AG04450 (cell line): Measurements from ENCODE around the gene ZNF141. TPM values are rescaled to one million over a fixed set of nuclear protein-coding genes. Genes with fewer than 3 reads are reported as not detected.
"Not testable (repeated sequence)": the region's sequence is repeated elsewhere in the genome, so short reads cannot be mapped to it uniquely, and the experiment has no call there.

Experiments used
- CTCF ChIA-PET: fragments of 300-600, 350-600 bp; formaldehyde crosslinking; extraction: SDS; loops from one replicate; lab custom pipeline; 2022; ENCODE audit warnings: antibody characterized with exemption, inconsistent platforms; lab: Charles Lee
- POLR2A ChIA-PET: fragments of 350-600 bp; formaldehyde crosslinking; extraction: SDS; loops from one replicate; lab custom pipeline; 2021; ENCODE audit warnings: antibody characterized with exemption, inconsistent platforms; lab: Yijun Ruan, JAX
- DNase-seq: peaks from one replicate; pipeline ENCODE4 v3.0.0-alpha.2; 2011; ENCODE audit warnings: low read depth, low spot score
- H3K27ac ChIP-seq: one replicate; pipeline ENCODE4 v1.5.1; 2012; ENCODE audit warnings: low read depth, low read length, control low read depth
- H3K27me3 ChIP-seq: one replicate; pipeline ENCODE4 v1.6.0; 2012; ENCODE audit warnings: low read length; ENCODE audit not compliant: control insufficient read depth, insufficient read depth
- H3K4me3 ChIP-seq: 2 replicates; pipeline ENCODE4 v1.5.1; 2011; ENCODE audit warnings: mild to moderate bottlenecking, low read depth, low read length, control low read depth
- H3K9me3 ChIP-seq: 2 replicates; pipeline ENCODE4 v1.5.1; 2012; ENCODE audit warnings: low read length; ENCODE audit not compliant: control insufficient read depth, insufficient read depth
- CTCF ChIP-seq: IDR thresholded peaks from 2 replicates; pipeline ENCODE4 v1.5.1; 2011; ENCODE audit warnings: low read depth, low read length, control low read depth, inconsistent platforms
- polyA plus RNA-seq: library from polyadenylated mRNA; depleted of rRNA; stranded (reverse); fragments of >200 nt; gene quantifications from 2 replicates; pipeline ENCODE4 v1.2.3, GENCODE V29; 2011; rRNA removed
- small RNA-seq: library from RNA; depleted of rRNA; stranded (forward); fragments of <200 nt; gene quantifications from one replicate; pipeline ENCODE3, GENCODE V24; 2012; ENCODE audit warnings: low read depth; ENCODE audit not compliant: insufficient read length

Gene ZNF141
- polyA plus RNA-seq, 1 experiment, result 4.7 TPM

GRCh38 chr4:385934-386707, 48.5 kb downstream of the ZNF141 start:
- POLR2A ChIA-PET, result no interaction called here
- Histone ChIP-seq H3K4me3 (0 out of 2 replicates have a peak overlapping the region, but pooled peaks have one; percentile 10), H3K27ac (no peak overlapping the region), H3K9me3 (peaks cover 64% of the 10 kb centered on the region), H3K27me3 (no peaks in the 10 kb centered on the region)
- TF ChIP-seq CTCF, result no peak
- CTCF ChIA-PET, result no interaction called here
- DNase-seq, result no peak

GRCh38 chr4:386708-387105, 49.1 kb downstream of the ZNF141 start:
- TF ChIP-seq CTCF, result no peak
- no peak for DNase-seq
- peaks cover 61% of the 10 kb centered on the region for H3K9me3 ChIP-seq
- no peaks in the 10 kb centered on the region for H3K27me3 ChIP-seq
- POLR2A ChIA-PET, result no interaction called here
- CTCF ChIA-PET, result no interaction called here
- 0 out of 2 replicates have a peak overlapping the region, but pooled peaks have one; percentile 10 for H3K4me3 ChIP-seq
- no peak overlapping the region for H3K27ac ChIP-seq

- CTCF ChIA-PET, result no interaction called here
Measured at GRCh38 chr4:404006-404405, 66.4 kb downstream of the ZNF141 start.

GRCh38 chr4:408321-408720, 70.7 kb downstream of the ZNF141 start:
- H3K27me3 ChIP-seq, H3K4me3 ChIP-seq, H3K27ac ChIP-seq, CTCF ChIA-PET, DNase-seq, POLR2A ChIA-PET: not testable (repeated sequence)
- H3K9me3 ChIP-seq, result peaks cover 72% of the 10 kb centered on the region

More at GRCh38 chr4:404006-404405, 66.4 kb downstream of the ZNF141 start:
- no peaks in the 10 kb centered on the region for H3K27me3 ChIP-seq
- POLR2A ChIA-PET, result no interaction called here
- no peak for TF ChIP-seq CTCF
- DNase-seq, result no peak
- peaks cover 61% of the 10 kb centered on the region for H3K9me3 ChIP-seq
- no peak overlapping the region for H3K27ac ChIP-seq
- no peak overlapping the region for H3K4me3 ChIP-seq

GRCh38 chr4:422587-422986, 85.0 kb downstream of the ZNF141 start:
- H3K9me3 ChIP-seq, result peaks cover 54% of the 10 kb centered on the region
- no peak for TF ChIP-seq CTCF
- ChIA-PET POLR2A (no interaction called here), CTCF (no interaction called here)
- no peak for DNase-seq
- no peak overlapping the region for H3K27ac ChIP-seq
- H3K27me3 ChIP-seq, result no peaks in the 10 kb centered on the region
- H3K4me3 ChIP-seq, result no peak overlapping the region

Small RNAs within 50 kb of the gene (small RNA-seq; reads per million reads assigned to genes)
- gene AC079140.2 (not detected), gene MIR571 (not detected), gene ZNF519P4 (not detected)

Other genes starting within 250 kb of the ZNF141 start
- 2.1 and 2.6 TPM in 2 replicates for gene ZNF718, start 213.3 kb upstream of the ZNF141 start, polyA plus RNA-seq
- gene ZNF732, start 32.3 kb upstream of the ZNF141 start, polyA plus RNA-seq, result 0.04 and 0.12 TPM in 2 replicates
- gene ZNF721, start 161.3 kb downstream of the ZNF141 start, polyA plus RNA-seq, result 15.2 and 15.8 TPM in 2 replicates
- gene PIGG, start 161.4 kb downstream of the ZNF141 start, polyA plus RNA-seq, result 40.3 and 46.2 TPM in 2 replicates
- not detected in 2 replicates for gene TMEM271, start 238.5 kb downstream of the ZNF141 start, polyA plus RNA-seq